ENCODE data around the gene HOXC4.

The HOXC4 gene

DNA sequence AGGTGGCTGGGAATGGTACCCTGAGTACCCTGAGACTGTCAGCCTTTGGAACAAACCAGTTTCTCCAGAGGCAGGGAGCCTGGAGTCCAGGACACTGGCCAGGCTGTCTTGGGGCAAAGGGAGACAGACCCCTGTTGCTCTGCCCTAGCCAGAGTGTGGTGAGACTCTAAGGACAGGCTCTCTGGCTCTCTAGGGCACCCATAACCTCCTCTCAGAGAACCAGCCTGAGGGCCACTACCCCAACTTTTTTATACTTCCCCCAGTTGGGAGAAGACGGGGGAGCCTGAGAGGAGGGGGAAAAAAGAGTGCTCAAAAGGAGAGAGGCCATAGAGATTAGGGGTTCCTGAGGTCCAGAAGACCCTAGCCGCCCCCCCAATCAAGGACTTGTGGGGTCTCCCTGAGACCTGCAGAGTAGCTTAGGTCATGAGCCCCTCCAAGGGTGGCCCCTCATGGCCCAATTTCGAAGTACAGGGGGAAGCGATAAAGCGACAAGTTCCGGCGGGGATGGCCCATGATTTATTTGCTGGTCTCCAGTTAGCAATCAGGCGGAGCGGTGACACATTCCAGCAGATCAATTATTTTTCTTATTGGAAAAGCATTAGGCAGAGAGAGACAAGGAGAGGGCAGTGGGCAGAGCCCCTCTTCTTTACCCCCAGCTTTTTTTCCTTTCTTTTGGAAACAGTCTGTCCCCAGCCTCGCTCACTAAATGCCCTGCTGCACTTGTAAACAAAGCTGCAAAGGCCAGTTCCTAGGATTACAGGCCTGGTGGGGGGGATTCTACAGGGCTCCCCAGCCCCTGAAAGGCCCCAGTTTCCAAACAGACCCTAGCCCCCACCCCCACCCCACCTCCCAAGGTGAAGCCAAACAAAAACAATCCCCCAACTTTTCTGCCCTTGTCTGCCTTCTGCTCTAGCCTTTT is 43.3 kb upstream of the HOXC4 start:
- H3K4me3 ChIP-seq (ENCODE audit: low read length): no peak overlapping the region

GRCh38 chr12:54010972-54011664 is 42.5 kb upstream of the HOXC4 start:
- Histone ChIP-seq H3K4me1 (ENCODE audit: insufficient read depth, low read length) (no peaks in the 10 kb centered on the region), H3K9me3 (ENCODE audit: insufficient read depth, low read depth, low read length) (no peaks in the 10 kb centered on the region; the same call in 1 of the 2 replicates), H3K4me3 (ENCODE audit: low read length) (no peak overlapping the region), H3K9ac (ENCODE audit: low read depth, low read length) (no peak overlapping the region), H3K27me3 (ENCODE audit: insufficient read depth, low read length) (peaks cover 100% of the 10 kb centered on the region), H3K36me3 (ENCODE audit: insufficient read depth, low read depth, low read length) (no peaks in the 10 kb centered on the region), H3K27ac (ENCODE audit: low read length) (no peak overlapping the region)

More for the DNA sequence above, 43.3 kb upstream of the HOXC4 start:
- no peaks in the 10 kb centered on the region for H3K4me1 ChIP-seq (ENCODE audit: insufficient read depth, low read length)
- no peak overlapping the region for H3K27ac ChIP-seq (ENCODE audit: low read length)
- no peaks in the 10 kb centered on the region for H3K36me3 ChIP-seq (ENCODE audit: insufficient read depth, low read depth, low read length)
- peaks cover 100% of the 10 kb centered on the region for H3K27me3 ChIP-seq (ENCODE audit: insufficient read depth, low read length)
- H3K9ac ChIP-seq (ENCODE audit: low read depth, low read length): no peak overlapping the region
- no peaks in the 10 kb centered on the region; the same call in 1 of the 2 replicates for H3K9me3 ChIP-seq (ENCODE audit: insufficient read depth, low read depth, low read length)

DNA sequence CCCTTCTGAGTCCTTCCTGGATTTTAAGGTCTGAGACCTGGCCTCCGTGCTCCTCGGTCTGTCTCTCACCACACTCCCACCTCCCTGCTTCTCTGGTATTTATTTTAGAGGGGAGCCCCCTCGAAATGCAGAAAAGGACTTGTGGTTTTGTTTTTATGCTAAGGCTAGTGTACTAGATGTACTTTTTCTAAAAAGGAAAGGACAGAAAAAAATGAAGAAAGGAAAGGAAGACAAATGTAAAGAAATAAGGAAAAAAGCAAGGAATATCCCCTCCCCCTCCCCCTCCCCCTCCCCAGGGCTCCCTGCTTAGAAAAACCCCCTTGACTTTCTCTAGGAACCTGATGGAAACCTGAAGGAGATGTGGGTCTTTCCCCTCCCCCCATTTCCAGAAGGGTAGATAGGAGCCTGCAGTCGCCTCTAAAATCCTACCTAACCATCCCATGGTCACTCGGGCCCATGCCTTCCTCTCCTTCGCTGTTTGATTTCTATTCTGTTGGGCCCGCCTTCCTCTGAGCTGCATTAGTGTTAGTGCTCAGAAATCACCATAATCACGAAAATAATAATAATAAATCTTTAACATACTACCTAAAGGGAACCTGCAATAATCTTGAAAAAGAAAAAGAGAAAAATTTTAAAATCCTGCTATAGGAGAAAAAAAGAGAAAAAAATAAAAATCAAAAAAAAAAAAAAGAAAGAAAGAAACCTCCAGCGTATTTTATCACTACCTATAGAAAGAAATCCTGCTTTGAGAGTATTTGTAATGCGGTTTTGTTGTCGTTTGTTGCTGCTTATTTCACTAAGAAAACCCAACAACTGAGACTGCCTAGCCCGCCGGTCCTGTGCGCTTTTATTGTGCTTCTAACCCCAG is 41.7 kb upstream of the HOXC4 start:
- H3K9me3 ChIP-seq (ENCODE audit: insufficient read depth, low read depth, low read length): no peaks in the 10 kb centered on the region; the same call in 1 of the 2 replicates
- no peaks in the 10 kb centered on the region for H3K4me1 ChIP-seq (ENCODE audit: insufficient read depth, low read length)
- no peak overlapping the region for H3K4me3 ChIP-seq (ENCODE audit: low read length)
- H3K27me3 ChIP-seq (ENCODE audit: insufficient read depth, low read length): peaks cover 100% of the 10 kb centered on the region
- H3K9ac ChIP-seq (ENCODE audit: low read depth, low read length): no peak overlapping the region
- no peaks in the 10 kb centered on the region for H3K36me3 ChIP-seq (ENCODE audit: insufficient read depth, low read depth, low read length)
- H3K27ac ChIP-seq (ENCODE audit: low read length): no peak overlapping the region

DNA sequence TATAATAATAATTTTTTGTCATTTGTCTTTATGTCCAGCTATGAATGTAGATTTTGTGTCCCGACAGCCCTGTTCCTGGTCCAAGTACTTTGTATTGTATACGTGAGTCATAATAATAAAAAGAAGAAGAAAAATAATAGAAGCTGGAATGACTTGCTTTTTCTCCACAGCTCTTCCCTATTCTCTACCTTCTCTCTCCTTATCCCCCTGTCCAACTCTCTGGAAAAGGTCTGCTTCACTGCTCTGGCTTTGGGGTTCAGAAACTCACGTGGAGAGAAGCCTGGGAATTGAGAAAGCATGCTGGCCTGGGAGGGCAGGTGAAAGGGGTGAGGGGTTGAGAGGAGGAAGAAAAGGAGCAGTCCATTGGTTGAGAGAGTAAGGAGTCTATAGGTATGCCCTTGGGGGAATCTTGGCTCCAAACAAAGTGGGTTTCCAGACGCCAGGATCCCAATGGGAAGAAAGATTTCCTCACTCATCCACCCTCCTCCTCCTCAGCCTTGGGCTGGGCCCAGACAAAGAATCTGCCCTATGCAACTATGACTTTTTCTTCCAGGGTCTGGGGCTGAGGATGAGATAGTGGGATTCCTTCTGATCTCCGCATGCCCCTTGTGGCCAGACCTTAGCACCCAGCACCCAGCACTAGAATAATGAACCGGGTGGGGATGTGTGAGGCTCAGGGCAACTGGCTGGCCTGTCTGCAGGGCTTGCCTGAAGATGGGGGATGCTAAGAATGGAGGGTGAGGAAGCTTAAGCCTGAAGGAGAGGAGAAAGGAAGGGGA is 40.8 kb upstream of the HOXC4 start:
- Histone ChIP-seq H3K4me3 (ENCODE audit: low read length) (no peak overlapping the region), H3K27me3 (ENCODE audit: insufficient read depth, low read length) (peaks cover 100% of the 10 kb centered on the region), H3K27ac (ENCODE audit: low read length) (no peak overlapping the region), H3K36me3 (ENCODE audit: insufficient read depth, low read depth, low read length) (no peaks in the 10 kb centered on the region), H3K4me1 (ENCODE audit: insufficient read depth, low read length) (no peaks in the 10 kb centered on the region), H3K9me3 (ENCODE audit: insufficient read depth, low read depth, low read length) (no peaks in the 10 kb centered on the region; the same call in 1 of the 2 replicates), H3K9ac (ENCODE audit: low read depth, low read length) (no peak overlapping the region)

GRCh38 chr12:54014377-54015017 is 39.1 kb upstream of the HOXC4 start:
- no peak overlapping the region for H3K9ac ChIP-seq (ENCODE audit: low read depth, low read length)
- peaks cover 3% of the 10 kb centered on the region; the same call in 1 of the 2 replicates for H3K4me1 ChIP-seq (ENCODE audit: insufficient read depth, low read length)
- H3K9me3 ChIP-seq (ENCODE audit: insufficient read depth, low read depth, low read length): no peaks in the 10 kb centered on the region; the same call in 1 of the 2 replicates
- H3K27me3 ChIP-seq (ENCODE audit: insufficient read depth, low read length): peaks cover 100% of the 10 kb centered on the region
- no peak overlapping the region for H3K4me3 ChIP-seq (ENCODE audit: low read length)
- H3K27ac ChIP-seq (ENCODE audit: low read length): no peak overlapping the region
- H3K36me3 ChIP-seq (ENCODE audit: insufficient read depth, low read depth, low read length): no peaks in the 10 kb centered on the region

- peaks cover 3% of the 10 kb centered on the region; the same call in 1 of the 2 replicates for H3K4me1 ChIP-seq (ENCODE audit: insufficient read depth, low read length)
- peaks cover 100% of the 10 kb centered on the region for H3K27me3 ChIP-seq (ENCODE audit: insufficient read depth, low read length)
- no peaks in the 10 kb centered on the region; the same call in 1 of the 2 replicates for H3K9me3 ChIP-seq (ENCODE audit: insufficient read depth, low read depth, low read length)
- H3K9ac ChIP-seq (ENCODE audit: low read depth, low read length): no peak overlapping the region
- no peaks in the 10 kb centered on the region for H3K36me3 ChIP-seq (ENCODE audit: insufficient read depth, low read depth, low read length)
- no peak overlapping the region for H3K4me3 ChIP-seq (ENCODE audit: low read length)
- H3K27ac ChIP-seq (ENCODE audit: low read length): no peak overlapping the region
Measured at GRCh38 chr12:54015018-54015931, 38.4 kb upstream of the HOXC4 start.

GRCh38 chr12:54016051-54016450 is 37.6 kb upstream of the HOXC4 start:
- peaks cover 3% of the 10 kb centered on the region; the same call in 1 of the 2 replicates for H3K4me1 ChIP-seq (ENCODE audit: insufficient read depth, low read length)
- no peak overlapping the region for H3K4me3 ChIP-seq (ENCODE audit: low read length)
- H3K9me3 ChIP-seq (ENCODE audit: insufficient read depth, low read depth, low read length): no peaks in the 10 kb centered on the region; the same call in 1 of the 2 replicates
- no peak overlapping the region for H3K27ac ChIP-seq (ENCODE audit: low read length)
- no peak overlapping the region for H3K9ac ChIP-seq (ENCODE audit: low read depth, low read length)
- no peaks in the 10 kb centered on the region for H3K36me3 ChIP-seq (ENCODE audit: insufficient read depth, low read depth, low read length)
- H3K27me3 ChIP-seq (ENCODE audit: insufficient read depth, low read length): peaks cover 100% of the 10 kb centered on the region

DNA sequence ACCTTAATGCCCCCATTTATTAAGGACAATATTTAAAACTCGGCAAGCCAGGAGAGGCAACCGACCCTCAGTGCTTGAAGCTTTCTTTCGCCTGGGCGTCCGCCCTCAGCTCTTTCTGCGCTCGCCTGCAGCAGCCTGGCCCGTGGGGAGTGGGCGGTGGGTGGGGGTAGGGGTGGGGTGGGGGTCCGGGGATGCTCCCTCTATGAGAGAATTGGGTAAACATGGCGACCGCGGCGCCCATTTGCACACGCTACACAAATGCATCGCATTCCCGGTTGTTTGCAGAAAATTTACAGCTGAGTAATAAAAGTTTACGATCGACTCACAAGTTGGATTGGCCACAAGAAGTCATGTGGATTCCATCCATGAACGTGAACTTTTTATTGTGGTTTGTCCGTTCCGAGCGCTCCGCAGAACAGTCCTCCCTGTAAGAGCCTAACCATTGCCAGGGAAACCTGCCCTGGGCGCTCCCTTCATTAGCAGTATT is 37.1 kb upstream of the HOXC4 start:
- Histone ChIP-seq H3K9me3 (ENCODE audit: insufficient read depth, low read depth, low read length) (no peaks in the 10 kb centered on the region; the same call in 1 of the 2 replicates), H3K4me3 (ENCODE audit: low read length) (no peak overlapping the region), H3K36me3 (ENCODE audit: insufficient read depth, low read depth, low read length) (no peaks in the 10 kb centered on the region), H3K9ac (ENCODE audit: low read depth, low read length) (no peak overlapping the region), H3K27ac (ENCODE audit: low read length) (no peak overlapping the region), H3K4me1 (ENCODE audit: insufficient read depth, low read length) (peaks cover 3% of the 10 kb centered on the region; the same call in 1 of the 2 replicates), H3K27me3 (ENCODE audit: insufficient read depth, low read length) (peaks cover 100% of the 10 kb centered on the region)

GRCh38 chr12:54017027-54017788 is 36.4 kb upstream of the HOXC4 start:
- Histone ChIP-seq H3K27me3 (ENCODE audit: insufficient read depth, low read length) (peaks cover 100% of the 10 kb centered on the region), H3K27ac (ENCODE audit: low read length) (no peak overlapping the region), H3K9me3 (ENCODE audit: insufficient read depth, low read depth, low read length) (no peaks in the 10 kb centered on the region; the same call in 1 of the 2 replicates), H3K9ac (ENCODE audit: low read depth, low read length) (no peak overlapping the region), H3K36me3 (ENCODE audit: insufficient read depth, low read depth, low read length) (no peaks in the 10 kb centered on the region), H3K4me3 (ENCODE audit: low read length) (peak overlapping the region; percentile 51), H3K4me1 (ENCODE audit: insufficient read depth, low read length) (peaks cover 3% of the 10 kb centered on the region; the same call in 1 of the 2 replicates)

Measured in iPS-20b (cell line).